ENCODE data around the gene MYL9. TPM values are rescaled to one million over a fixed set of nuclear protein-coding genes. Genes with fewer than 3 reads are reported as not detected.
A peak's percentile ranks its signal among the peaks of the same experiment; 100 is the strongest.

Gene MYL9
- total RNA-seq, 4 donors from 2014 or later = 60.9 to 161 (median 80.3) TPM

- H3K9me3 ChIP-seq = no peaks in the 10 kb centered on the region
- intact Hi-C loops (cut with DNase I) = no loop called here
- peak overlapping the region; percentile 77 to 87 (median 82) for H3K4me3 ChIP-seq (replicated peaks in 1 of 3)
- no peaks in the 10 kb centered on the region for H3K27me3 ChIP-seq
- WGBS, 2 donors = 25 to 39% methylated on average over 4 to 11 of the region's 14 CpGs
- DNase-seq = peak; percentile 60 to 65
- peak overlapping the region; percentile 94 to 100 (median 95) for H3K27ac ChIP-seq
- TF ChIP-seq POLR2A (IDR thresholded peaks at IDR 0.05) = no peak
- TF ChIP-seq, protein P1, sequence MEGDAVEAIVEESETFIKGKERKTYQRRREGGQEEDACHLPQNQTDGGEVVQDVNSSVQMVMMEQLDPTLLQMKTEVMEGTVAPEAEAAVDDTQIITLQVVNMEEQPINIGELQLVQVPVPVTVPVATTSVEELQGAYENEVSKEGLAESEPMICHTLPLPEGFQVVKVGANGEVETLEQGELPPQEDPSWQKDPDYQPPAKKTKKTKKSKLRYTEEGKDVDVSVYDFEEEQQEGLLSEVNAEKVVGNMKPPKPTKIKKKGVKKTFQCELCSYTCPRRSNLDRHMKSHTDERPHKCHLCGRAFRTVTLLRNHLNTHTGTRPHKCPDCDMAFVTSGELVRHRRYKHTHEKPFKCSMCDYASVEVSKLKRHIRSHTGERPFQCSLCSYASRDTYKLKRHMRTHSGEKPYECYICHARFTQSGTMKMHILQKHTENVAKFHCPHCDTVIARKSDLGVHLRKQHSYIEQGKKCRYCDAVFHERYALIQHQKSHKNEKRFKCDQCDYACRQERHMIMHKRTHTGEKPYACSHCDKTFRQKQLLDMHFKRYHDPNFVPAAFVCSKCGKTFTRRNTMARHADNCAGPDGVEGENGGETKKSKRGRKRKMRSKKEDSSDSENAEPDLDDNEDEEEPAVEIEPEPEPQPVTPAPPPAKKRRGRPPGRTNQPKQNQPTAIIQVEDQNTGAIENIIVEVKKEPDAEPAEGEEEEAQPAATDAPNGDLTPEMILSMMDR (IDR thresholded peaks at IDR 0.05) = peak in 4 of 6 experiments; percentile 49 to 54 (median 51)
- H3K4me1 ChIP-seq = peaks cover 55 to 56% of the 10 kb centered on the region in 2 donors
- peaks cover 0 to 7% of the 10 kb centered on the region in 2 donors for H3K36me3 ChIP-seq
These were observed 609 bp downstream of the MYL9 start for GRCh38 chr20:36541768-36542488.

DNA sequence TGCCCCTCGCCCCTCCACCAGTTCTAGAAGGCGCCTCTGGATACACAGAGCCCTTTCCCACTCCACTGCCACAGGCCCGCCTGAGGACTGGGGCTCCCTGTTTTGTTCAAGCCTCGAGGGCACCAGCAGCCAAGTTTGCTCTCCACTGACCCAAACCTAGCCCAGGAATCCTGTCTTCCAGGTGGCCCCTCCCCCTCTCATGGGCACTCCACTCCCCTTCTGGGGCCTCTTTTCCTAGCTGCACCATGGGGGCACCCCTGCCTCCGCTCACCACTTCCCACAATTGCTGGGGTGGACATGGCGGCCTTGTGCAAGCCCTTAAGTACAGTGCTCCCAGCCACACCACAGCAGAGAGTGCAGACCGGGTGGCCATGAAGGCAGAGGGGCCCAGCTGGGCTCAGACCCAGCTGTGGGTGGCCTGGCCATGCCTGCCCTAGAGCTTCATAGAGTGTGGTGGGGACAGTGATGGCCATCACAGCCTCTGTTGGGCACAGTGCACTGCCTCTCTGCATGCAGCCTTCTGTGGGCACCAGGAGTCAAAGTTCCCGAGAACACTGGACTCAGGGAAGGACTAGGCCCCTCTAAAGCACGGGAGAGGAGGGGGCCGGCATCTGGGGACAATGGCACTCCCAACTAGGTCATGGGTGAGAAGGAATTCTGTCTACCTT lies 1.3 kb downstream of the MYL9 start:
- 68 to 73% methylated on average over 8 to 9 of the region's 10 CpGs for WGBS, 2 donors
- TF ChIP-seq, protein P1 (IDR thresholded peaks at IDR 0.05) = no peak
- TF ChIP-seq POLR2A (IDR thresholded peaks at IDR 0.05) = no peak
- peak; percentile 30 to 51 for DNase-seq
- Histone ChIP-seq H3K36me3 (peaks cover 0 to 14% of the 10 kb centered on the region in 2 donors), H3K4me1 (peaks cover 48 to 51% of the 10 kb centered on the region in 2 donors), H3K9me3 (no peaks in the 10 kb centered on the region), H3K27me3 (no peaks in the 10 kb centered on the region), H3K27ac (peak overlapping the region; percentile 94 to 100 (median 95)), H3K4me3 (replicated peaks in 1 of 3) (peak overlapping the region in 1 of 3 donors; percentile 82)
- intact Hi-C loops (cut with DNase I) = no loop called here

GRCh38 chr20:36543184-36544133 lies 2.1 kb downstream of the MYL9 start:
- H3K27ac ChIP-seq = peak overlapping the region; percentile 94 to 100 (median 95)
- WGBS, 2 donors = 67 to 78% methylated on average over 12 to 14 of the region's 14 CpGs
- peaks cover 5 to 22% of the 10 kb centered on the region in 2 donors for H3K36me3 ChIP-seq
- H3K27me3 ChIP-seq = no peaks in the 10 kb centered on the region
- no peaks in the 10 kb centered on the region for H3K9me3 ChIP-seq
- peak overlapping the region in 1 of 3 donors; percentile 82 for H3K4me3 ChIP-seq (replicated peaks in 1 of 3)
- intact Hi-C loops (cut with DNase I) = no loop called here
- H3K4me1 ChIP-seq = peaks cover 40 to 46% of the 10 kb centered on the region in 2 donors
- TF ChIP-seq POLR2A (IDR thresholded peaks at IDR 0.05) = no peak
- TF ChIP-seq, protein P1 (IDR thresholded peaks at IDR 0.05) = no peak
- peak; percentile 55 to 68 for DNase-seq

DNA sequence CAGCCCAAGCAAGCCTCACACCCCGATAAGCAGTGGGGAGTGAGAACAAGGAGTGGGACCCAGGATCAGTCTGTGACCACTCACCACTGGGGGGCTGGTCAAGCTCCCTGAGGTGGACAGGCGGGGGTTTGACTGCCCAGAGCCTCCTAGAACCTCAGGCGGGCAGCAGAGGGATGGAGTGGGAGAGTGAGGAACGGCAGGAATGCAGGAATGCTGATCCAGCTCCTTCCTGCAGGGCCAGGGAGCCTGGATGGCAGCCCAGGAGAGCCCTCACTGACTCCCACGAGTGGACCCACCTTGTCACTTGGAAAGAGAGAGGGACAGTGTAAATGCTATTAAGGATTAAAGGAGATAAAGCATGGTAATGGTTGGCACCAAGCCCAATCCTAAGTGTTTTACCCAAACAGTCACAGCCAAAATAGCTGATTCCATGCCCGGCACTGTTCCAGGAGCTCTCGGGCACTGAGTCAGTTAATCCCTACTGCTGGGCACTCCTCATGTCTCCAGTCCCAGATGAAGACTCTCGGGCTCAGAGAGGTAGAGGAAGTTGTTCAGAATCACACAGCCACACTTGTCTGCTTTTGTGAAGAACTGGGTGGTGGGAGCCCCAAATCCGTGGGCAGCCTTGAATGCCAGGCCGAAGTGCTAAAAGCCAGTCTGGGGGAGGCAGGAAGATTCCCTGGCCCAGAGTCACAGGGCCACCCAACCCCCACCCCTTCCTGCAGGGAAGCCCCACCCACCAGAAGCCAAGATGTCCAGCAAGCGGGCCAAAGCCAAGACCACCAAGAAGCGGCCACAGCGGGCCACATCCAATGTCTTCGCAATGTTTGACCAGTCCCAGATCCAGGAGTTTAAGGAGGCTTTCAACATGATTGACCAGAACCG lies 3.1 kb downstream of the MYL9 start:
- Histone ChIP-seq H3K4me3 (replicated peaks in 1 of 3) (no peak overlapping the region), H3K4me1 (peaks cover 39 to 40% of the 10 kb centered on the region in 2 donors), H3K27me3 (no peaks in the 10 kb centered on the region), H3K27ac (peak overlapping the region; percentile 94 to 100 (median 95)), H3K9me3 (no peaks in the 10 kb centered on the region), H3K36me3 (peaks cover 5 to 25% of the 10 kb centered on the region in 2 donors)
- DNase-seq = peak; percentile 81 to 85
- 41 to 54% methylated on average over 10 to 15 of the region's 15 CpGs for WGBS, 2 donors
- no peak for TF ChIP-seq POLR2A (IDR thresholded peaks at IDR 0.05)
- TF ChIP-seq, protein P1 (IDR thresholded peaks at IDR 0.05) = peak in 1 of 6 experiments; percentile 5
- intact Hi-C loops (cut with DNase I) = no loop called here
